Liver (tissue), 3 donors: ENCODE measurements around the gene NKAIN2.

Source experiments
- EGR1 ChIP-seq, 2 donors: IDR thresholded peaks; 2 replicates each; pipeline ENCODE4 v1.6.1; 2016 to 2018; ENCODE audit warnings: antibody characterized with exemption in 2 of 2, low read depth in 2 of 2
- GABPA ChIP-seq, 2 donors: IDR thresholded peaks in 1 of 2; conservative IDR thresholded peaks in 1 of 2; 2 replicates each; pipeline ENCODE4 v1.6.1; 2016; ENCODE audit warnings: antibody characterized with exemption in 2 of 2, mild to moderate bottlenecking in 1 of 2, moderate library complexity in 1 of 2
- JUND ChIP-seq, 2 donors: IDR thresholded peaks; 2 replicates each; pipeline ENCODE4 v1.6.1; 2016; ENCODE audit warnings: antibody characterized with exemption in 2 of 2
- RAD21 ChIP-seq, 2 donors: IDR thresholded peaks; 2 replicates each; pipeline ENCODE4 v1.6.1; 2016; ENCODE audit warnings: antibody characterized with exemption in 2 of 2, mild to moderate bottlenecking in 2 of 2
- RXRA ChIP-seq, 2 donors: IDR thresholded peaks; 2 replicates each; pipeline ENCODE4 v1.6.1; 2017 to 2018; ENCODE audit warnings: antibody characterized with exemption in 2 of 2, mild to moderate bottlenecking in 1 of 2
- SP1 ChIP-seq: IDR thresholded peaks from 2 replicates; pipeline ENCODE4 v1.6.1; 2018; ENCODE audit warnings: antibody characterized with exemption, mild to moderate bottlenecking
- TAF1 ChIP-seq: conservative IDR thresholded peaks from 2 replicates; pipeline ENCODE4 v1.6.1; 2016; ENCODE audit warnings: antibody characterized with exemption, mild to moderate bottlenecking
- YY1 ChIP-seq: IDR thresholded peaks from 2 replicates; pipeline ENCODE4 v1.6.1; 2016; ENCODE audit warnings: antibody characterized with exemption, mild to moderate bottlenecking
- TF ChIP-seq, protein P1 (sequence below): fragments of 150-350 bp; IDR thresholded peaks from 2 replicates; pipeline ENCODE4 v1.5.1; 2017; ENCODE audit warnings: improper control_type of control experiment, low read depth, low read length; ENCODE audit not compliant: missing input control
- TF ChIP-seq, protein P2 (sequence below): IDR thresholded peaks from 2 replicates; pipeline ENCODE4 v1.6.1; 2016; ENCODE audit warnings: antibody characterized with exemption
- TF ChIP-seq, protein P3 (sequence below): IDR thresholded peaks from 2 replicates; pipeline ENCODE4 v1.6.1; 2016; ENCODE audit warnings: antibody characterized with exemption, mild to moderate bottlenecking
- TF ChIP-seq, protein P4 (sequence below): IDR thresholded peaks from 2 replicates; pipeline ENCODE4 v1.6.1; 2016; ENCODE audit warnings: antibody characterized with exemption
- TF ChIP-seq, protein P5 (sequence below): IDR thresholded peaks from 2 replicates; pipeline ENCODE4 v1.6.1; 2016; ENCODE audit warnings: antibody characterized with exemption
- donor health status: healthy.
- donor health status: healthy.

DNA sequence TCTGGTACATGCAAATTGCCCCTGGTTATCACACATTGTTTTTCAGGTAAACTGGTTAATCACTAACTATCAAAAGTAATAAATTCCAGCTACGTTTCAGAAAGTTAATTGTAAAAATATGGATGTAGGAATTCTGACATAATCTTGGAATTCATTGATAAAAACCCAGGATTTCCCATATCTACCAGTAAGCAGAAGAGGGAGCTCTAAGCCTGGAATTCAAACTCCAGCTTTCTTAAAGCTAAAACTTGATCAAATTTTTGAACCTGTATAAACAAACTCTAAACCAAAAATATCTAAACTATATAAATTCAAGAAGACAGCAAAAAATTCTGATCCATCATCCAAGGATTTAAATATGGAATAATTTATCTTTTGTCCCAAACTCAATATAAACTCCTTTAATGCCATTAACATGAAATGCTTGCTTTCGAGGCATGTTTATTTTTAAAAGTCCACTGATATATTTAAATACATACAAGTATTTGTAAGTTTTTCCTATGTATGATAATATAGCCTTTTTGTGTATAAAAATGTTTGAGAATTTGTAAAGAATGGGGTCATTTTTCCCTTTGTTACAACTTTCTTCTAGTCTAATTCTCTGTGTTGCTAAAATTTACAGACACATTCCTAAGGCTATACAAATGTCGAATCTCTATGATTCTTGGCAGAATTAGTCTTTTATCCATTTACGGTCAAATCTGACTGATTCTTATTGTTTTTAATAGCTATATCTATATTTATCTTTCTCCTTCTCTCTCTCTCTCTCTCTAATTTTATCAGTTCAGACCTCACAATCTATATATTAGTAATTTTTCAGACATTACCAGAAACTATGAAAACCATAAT, 1067.2 kb downstream of the NKAIN2 start:
- TF ChIP-seq, protein P1, sequence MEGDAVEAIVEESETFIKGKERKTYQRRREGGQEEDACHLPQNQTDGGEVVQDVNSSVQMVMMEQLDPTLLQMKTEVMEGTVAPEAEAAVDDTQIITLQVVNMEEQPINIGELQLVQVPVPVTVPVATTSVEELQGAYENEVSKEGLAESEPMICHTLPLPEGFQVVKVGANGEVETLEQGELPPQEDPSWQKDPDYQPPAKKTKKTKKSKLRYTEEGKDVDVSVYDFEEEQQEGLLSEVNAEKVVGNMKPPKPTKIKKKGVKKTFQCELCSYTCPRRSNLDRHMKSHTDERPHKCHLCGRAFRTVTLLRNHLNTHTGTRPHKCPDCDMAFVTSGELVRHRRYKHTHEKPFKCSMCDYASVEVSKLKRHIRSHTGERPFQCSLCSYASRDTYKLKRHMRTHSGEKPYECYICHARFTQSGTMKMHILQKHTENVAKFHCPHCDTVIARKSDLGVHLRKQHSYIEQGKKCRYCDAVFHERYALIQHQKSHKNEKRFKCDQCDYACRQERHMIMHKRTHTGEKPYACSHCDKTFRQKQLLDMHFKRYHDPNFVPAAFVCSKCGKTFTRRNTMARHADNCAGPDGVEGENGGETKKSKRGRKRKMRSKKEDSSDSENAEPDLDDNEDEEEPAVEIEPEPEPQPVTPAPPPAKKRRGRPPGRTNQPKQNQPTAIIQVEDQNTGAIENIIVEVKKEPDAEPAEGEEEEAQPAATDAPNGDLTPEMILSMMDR, result peak; percentile 67
- TF ChIP-seq JUND (IDR thresholded peaks at IDR 0.05) (no peak), TAF1 (no peak), GABPA (IDR thresholded peaks at IDR 0.05 in 1 of 2, conservative IDR thresholded peaks at IDR 0.05 in 1 of 2) (no peak), RXRA (IDR thresholded peaks at IDR 0.05) (no peak), YY1 (no peak), EGR1 (IDR thresholded peaks at IDR 0.05; ENCODE audit: low read depth in 2 of 2) (no peak), RAD21 (IDR thresholded peaks at IDR 0.05) (peak; percentile 88 to 97), SP1 (no peak)
- TF ChIP-seq, protein P2, sequence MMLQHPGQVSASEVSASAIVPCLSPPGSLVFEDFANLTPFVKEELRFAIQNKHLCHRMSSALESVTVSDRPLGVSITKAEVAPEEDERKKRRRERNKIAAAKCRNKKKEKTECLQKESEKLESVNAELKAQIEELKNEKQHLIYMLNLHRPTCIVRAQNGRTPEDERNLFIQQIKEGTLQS, result no peak
- TF ChIP-seq, protein P3, sequence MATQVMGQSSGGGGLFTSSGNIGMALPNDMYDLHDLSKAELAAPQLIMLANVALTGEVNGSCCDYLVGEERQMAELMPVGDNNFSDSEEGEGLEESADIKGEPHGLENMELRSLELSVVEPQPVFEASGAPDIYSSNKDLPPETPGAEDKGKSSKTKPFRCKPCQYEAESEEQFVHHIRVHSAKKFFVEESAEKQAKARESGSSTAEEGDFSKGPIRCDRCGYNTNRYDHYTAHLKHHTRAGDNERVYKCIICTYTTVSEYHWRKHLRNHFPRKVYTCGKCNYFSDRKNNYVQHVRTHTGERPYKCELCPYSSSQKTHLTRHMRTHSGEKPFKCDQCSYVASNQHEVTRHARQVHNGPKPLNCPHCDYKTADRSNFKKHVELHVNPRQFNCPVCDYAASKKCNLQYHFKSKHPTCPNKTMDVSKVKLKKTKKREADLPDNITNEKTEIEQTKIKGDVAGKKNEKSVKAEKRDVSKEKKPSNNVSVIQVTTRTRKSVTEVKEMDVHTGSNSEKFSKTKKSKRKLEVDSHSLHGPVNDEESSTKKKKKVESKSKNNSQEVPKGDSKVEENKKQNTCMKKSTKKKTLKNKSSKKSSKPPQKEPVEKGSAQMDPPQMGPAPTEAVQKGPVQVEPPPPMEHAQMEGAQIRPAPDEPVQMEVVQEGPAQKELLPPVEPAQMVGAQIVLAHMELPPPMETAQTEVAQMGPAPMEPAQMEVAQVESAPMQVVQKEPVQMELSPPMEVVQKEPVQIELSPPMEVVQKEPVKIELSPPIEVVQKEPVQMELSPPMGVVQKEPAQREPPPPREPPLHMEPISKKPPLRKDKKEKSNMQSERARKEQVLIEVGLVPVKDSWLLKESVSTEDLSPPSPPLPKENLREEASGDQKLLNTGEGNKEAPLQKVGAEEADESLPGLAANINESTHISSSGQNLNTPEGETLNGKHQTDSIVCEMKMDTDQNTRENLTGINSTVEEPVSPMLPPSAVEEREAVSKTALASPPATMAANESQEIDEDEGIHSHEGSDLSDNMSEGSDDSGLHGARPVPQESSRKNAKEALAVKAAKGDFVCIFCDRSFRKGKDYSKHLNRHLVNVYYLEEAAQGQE, result no peak
- TF ChIP-seq, protein P4, sequence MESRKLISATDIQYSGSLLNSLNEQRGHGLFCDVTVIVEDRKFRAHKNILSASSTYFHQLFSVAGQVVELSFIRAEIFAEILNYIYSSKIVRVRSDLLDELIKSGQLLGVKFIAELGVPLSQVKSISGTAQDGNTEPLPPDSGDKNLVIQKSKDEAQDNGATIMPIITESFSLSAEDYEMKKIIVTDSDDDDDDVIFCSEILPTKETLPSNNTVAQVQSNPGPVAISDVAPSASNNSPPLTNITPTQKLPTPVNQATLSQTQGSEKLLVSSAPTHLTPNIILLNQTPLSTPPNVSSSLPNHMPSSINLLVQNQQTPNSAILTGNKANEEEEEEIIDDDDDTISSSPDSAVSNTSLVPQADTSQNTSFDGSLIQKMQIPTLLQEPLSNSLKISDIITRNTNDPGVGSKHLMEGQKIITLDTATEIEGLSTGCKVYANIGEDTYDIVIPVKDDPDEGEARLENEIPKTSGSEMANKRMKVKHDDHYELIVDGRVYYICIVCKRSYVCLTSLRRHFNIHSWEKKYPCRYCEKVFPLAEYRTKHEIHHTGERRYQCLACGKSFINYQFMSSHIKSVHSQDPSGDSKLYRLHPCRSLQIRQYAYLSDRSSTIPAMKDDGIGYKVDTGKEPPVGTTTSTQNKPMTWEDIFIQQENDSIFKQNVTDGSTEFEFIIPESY, result no peak
- TF ChIP-seq, protein P5, sequence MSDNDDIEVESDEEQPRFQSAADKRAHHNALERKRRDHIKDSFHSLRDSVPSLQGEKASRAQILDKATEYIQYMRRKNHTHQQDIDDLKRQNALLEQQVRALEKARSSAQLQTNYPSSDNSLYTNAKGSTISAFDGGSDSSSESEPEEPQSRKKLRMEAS, result no peak
